ENCODE data around the gene POFUT1. TPM values are rescaled to one million over a fixed set of nuclear protein-coding genes. Genes with fewer than 3 reads are reported as not detected.

POFUT1 gene
- total and polyA plus RNA-seq, 2 of the 8 experiments (the other 6 are each of a cell fraction or from before 2014, with no cell fraction given), result 19.4 to 24.4 TPM

- Histone ChIP-seq H3K14ac (ENCODE audit: insufficient read length) (no peak overlapping the region), H4K8ac (ENCODE audit: extremely low read depth, insufficient read depth, low read length) (no peak overlapping the region), H3K56ac (replicated peaks; ENCODE audit: insufficient read length, low read depth, low read length) (no peak overlapping the region), H4K91ac (replicated peaks; ENCODE audit: insufficient read length, low read length) (no peak overlapping the region), H3K23ac (ENCODE audit: insufficient read length) (no peak overlapping the region), H3K9ac (replicated peaks in 1 of 4; ENCODE audit: extremely low read depth in 1 of 4, low read depth in 3 of 4, low read length in 3 of 4) (no peak overlapping the region), H2BK20ac (ENCODE audit: low read length) (no peak overlapping the region), H3K79me1 (ENCODE audit: low read depth, low read length) (no peaks in the 10 kb centered on the region; the same call in 1 of the 2 replicates), H2BK5ac (ENCODE audit: low read depth, low read length) (no peak overlapping the region), H3K23me2 (ENCODE audit: low read depth, low read length) (no peaks in the 10 kb centered on the region), H2BK120ac (replicated peaks; ENCODE audit: low read depth, low read length) (no peak overlapping the region), H2BK15ac (ENCODE audit: low read length) (no peak overlapping the region), H3K36me3 (ENCODE audit: control insufficient read depth in 2 of 4, insufficient read depth in 4 of 4, low read length in 3 of 4) (peaks cover 21 to 53% (median 44%) of the 10 kb centered on the region in 4 experiments; a peak in 6 of 8 replicates), H3K27ac (ENCODE audit: low read depth, low read length) (no peak overlapping the region), H3K27me3 (replicated peaks in 1 of 4; ENCODE audit: control insufficient read depth in 3 of 4, extremely low read depth in 1 of 4, insufficient read depth in 3 of 4, low read length in 3 of 4) (no peaks in the 10 kb centered on the region), H2AK5ac (ENCODE audit: low read depth, low read length) (no peak overlapping the region), H3K4me1 (replicated peaks in 1 of 4; ENCODE audit: control insufficient read depth in 3 of 4, insufficient read depth in 4 of 4, low read length in 3 of 4) (no peaks in the 10 kb centered on the region), H2BK12ac (ENCODE audit: low read depth, low read length) (no peak overlapping the region), H3K4me2 (ENCODE audit: insufficient read depth in 1 of 2, low read depth in 2 of 2, low read length in 2 of 2) (no peak overlapping the region), H3K4ac (replicated peaks; ENCODE audit: insufficient read length, low read depth, low read length) (no peak overlapping the region), H4K20me1 (replicated peaks in 1 of 2; ENCODE audit: control insufficient read depth in 1 of 2, insufficient read depth in 2 of 2, low read length in 2 of 2) (peaks cover 0 to 3% of the 10 kb centered on the region in 2 experiments), H2AFZ (ENCODE audit: low read length) (no peak overlapping the region), H3K4me3 (ENCODE audit: extremely low read depth in 1 of 4, insufficient read depth in 2 of 4, low read depth in 3 of 4, low read length in 4 of 4) (no peak overlapping the region), H3K9me3 (ENCODE audit: insufficient read depth in 2 of 2, low read depth in 1 of 2, low read length in 1 of 2) (no peaks in the 10 kb centered on the region), H3K79me2 (ENCODE audit: control insufficient read depth in 1 of 2, insufficient read depth in 2 of 2, low read length in 2 of 2) (no peaks in the 10 kb centered on the region), H4K5ac (ENCODE audit: insufficient read length, low read depth, low read length) (no peak overlapping the region), H3K18ac (ENCODE audit: extremely low read depth, low read length) (no peak overlapping the region)
- ChIA-PET CTCF (ENCODE audit: partially characterized antibody) (interaction anchor here (1.1 kb wide), 1 partner anchor 201 kb away, joined by 3 read pairs; no protein-coding TSS in a partner anchor), POLR2A (ENCODE audit: partially characterized antibody) (interaction anchor here (1.0 to 2.3 kb wide), 2 partner anchors 9 to 12 kb away, joined by 3 to 13 read pairs; no protein-coding TSS in a partner anchor)
- WGBS, 2 experiments (ENCODE audit: extremely low coverage in 1 of 2, insufficient coverage in 1 of 2, insufficient read length in 1 of 2, insufficient replicate concordance in 2 of 2, low coverage in 1 of 2, low lambda C conversion rate in 2 of 2, missing lambda C conversion rate in 1 of 2), result 95% methylated on average over 4 of the region's 4 CpGs; no CpG with 5 or more reads in 1 of the 2 experiments
- FAIRE-seq (no peak), DNase-seq (ENCODE audit: low read depth in 1 of 2, low spot score in 2 of 2) (no peak)
- no peak for TF ChIP-seq CHD2 (IDR thresholded peaks at IDR 0.05; ENCODE audit: low read length)
Measured at GRCh38 chr20:32231245-32231644, 23.6 kb downstream of the POFUT1 start.
